Coronary artery (tissue), 2 donors: ENCODE data around the gene GNG5.
"Not testable (repeated sequence)": the region's sequence is repeated elsewhere in the genome, so short reads cannot be mapped to it uniquely, and the experiment has no call there.

Experiments used
- DNase-seq: peaks from one replicate; pipeline ENCODE4 v3.0.0-alpha.2; 2017; ENCODE audit warnings: low spot score
- H3K27ac ChIP-seq, 2 donors: fragments of 200-600 bp; sonication (generic); one replicate each; pipeline ENCODE4 v1.5.1; 2016 to 2019
- H3K4me3 ChIP-seq: fragments of 200-600 bp; sonication (generic); 2 replicates; pipeline ENCODE4 v1.5.1; 2016; ENCODE audit warnings: mild to moderate bottlenecking, moderate library complexity
- CTCF ChIP-seq: fragments of 200-600 bp; sonication (generic); IDR thresholded peaks from one replicate; pipeline ENCODE4 v1.5.1; 2019; ENCODE audit warnings: antibody characterized with exemption

Gene GNG5

GRCh38 chr1:84476225-84476624, 30.2 kb downstream of the GNG5 start:
- no peak for DNase-seq
- TF ChIP-seq CTCF: no peak
- H3K27ac ChIP-seq: no peak overlapping the region
- H3K4me3 ChIP-seq: no peak overlapping the region

- Histone ChIP-seq H3K4me3 (no peak overlapping the region), H3K27ac (no peak overlapping the region)
- no peak for TF ChIP-seq CTCF
- DNase-seq: no peak
These were observed 39.1 kb downstream of the GNG5 start for GRCh38 chr1:84467298-84467697.

- no peak for TF ChIP-seq CTCF
- Histone ChIP-seq H3K27ac (no peak overlapping the region), H3K4me3 (no peak overlapping the region)
- no peak for DNase-seq
These were observed 44.3 kb downstream of the GNG5 start for GRCh38 chr1:84462118-84462517.

- no peak for DNase-seq
- TF ChIP-seq CTCF: no peak
- Histone ChIP-seq H3K27ac (no peak overlapping the region), H3K4me3 (no peak overlapping the region)
These were observed 53.9 kb downstream of the GNG5 start for GRCh38 chr1:84452436-84452835.

GRCh38 chr1:84450910-84451309, 55.5 kb downstream of the GNG5 start:
- DNase-seq: no peak
- H3K27ac ChIP-seq: no peak overlapping the region
- H3K4me3 ChIP-seq: no peak overlapping the region
- TF ChIP-seq CTCF: no peak

GRCh38 chr1:84448704-84449103, 57.7 kb downstream of the GNG5 start:
- H3K4me3 ChIP-seq, H3K27ac ChIP-seq, DNase-seq: not testable (repeated sequence)
